Fibroblast of the aortic adventitia (primary cell): ENCODE data around the gene JAG2. TPM values are rescaled to one million over a fixed set of nuclear protein-coding genes. Genes with fewer than 3 reads are reported as not detected.

ENCODE experiments used
- DNase-seq: peaks from one replicate; pipeline ENCODE4 v3.0.0-alpha.2; 2010; ENCODE audit warnings: low read depth
- H3K4me3 ChIP-seq: 2 replicates; pipeline ENCODE4 v1.5.1; 2011; ENCODE audit warnings: low read depth, mild to moderate bottlenecking, control low read depth, low read length, moderate library complexity
- CTCF ChIP-seq: IDR thresholded peaks from 2 replicates; pipeline ENCODE4 v1.5.1; 2011; ENCODE audit warnings: mild to moderate bottlenecking, low read length, control low read depth, inconsistent platforms; ENCODE audit not compliant: insufficient read depth
- total RNA-seq: library from RNA; depleted of rRNA; stranded (reverse); fragments of >200 nt; gene quantifications from 2 replicates; pipeline ENCODE4 v1.2.3, GENCODE V29; 2012; ENCODE audit warnings: low replicate concordance

Gene JAG2
- total RNA-seq, 1 donor, result 0.63 TPM

- TF ChIP-seq CTCF, result no peak
- no peak for DNase-seq
- no peak overlapping the region for H3K4me3 ChIP-seq
These were observed 31.5 kb upstream of the JAG2 start for GRCh38 chr14:105200074-105200473.

GRCh38 chr14:105199093-105199492 is 30.5 kb upstream of the JAG2 start:
- TF ChIP-seq CTCF, result no peak
- H3K4me3 ChIP-seq, result no peak overlapping the region
- no peak for DNase-seq

- no peak for DNase-seq
- no peak overlapping the region for H3K4me3 ChIP-seq
- TF ChIP-seq CTCF, result peak; percentile 20
These were observed 30.0 kb upstream of the JAG2 start for GRCh38 chr14:105198588-105198987.

- no peak overlapping the region for H3K4me3 ChIP-seq
- peak; percentile 86 for DNase-seq
- no peak for TF ChIP-seq CTCF
These were observed 28.6 kb upstream of the JAG2 start for GRCh38 chr14:105197211-105197641.

GRCh38 chr14:105196265-105196960 is 27.8 kb upstream of the JAG2 start:
- H3K4me3 ChIP-seq, result no peak overlapping the region
- no peak for DNase-seq
- TF ChIP-seq CTCF, result no peak

GRCh38 chr14:105195522-105196264 is 27.1 kb upstream of the JAG2 start:
- no peak for DNase-seq
- no peak overlapping the region for H3K4me3 ChIP-seq
- no peak for TF ChIP-seq CTCF
